ENCODE results near the gene CH25H.

DNA sequence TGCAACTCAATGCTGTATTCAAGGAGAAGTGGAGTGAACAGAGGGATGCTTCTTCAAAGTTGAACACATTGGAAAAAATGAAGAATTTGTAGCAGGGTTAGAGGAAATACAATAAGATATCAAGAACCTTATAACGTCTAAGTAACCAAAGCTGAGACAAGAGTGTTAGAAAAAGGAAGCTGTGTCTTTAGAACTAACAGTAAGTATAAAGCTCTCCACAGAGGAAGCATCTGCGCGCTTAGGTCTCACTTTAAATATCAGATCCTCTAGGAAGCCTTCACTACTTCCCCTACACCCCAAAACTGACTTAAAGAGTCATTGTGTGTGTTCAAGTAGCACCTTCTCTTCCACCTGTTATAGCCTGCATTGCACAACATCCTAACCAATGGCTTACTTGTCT is 43.0 kb downstream of the CH25H start:
- TF ChIP-seq, protein P1, sequence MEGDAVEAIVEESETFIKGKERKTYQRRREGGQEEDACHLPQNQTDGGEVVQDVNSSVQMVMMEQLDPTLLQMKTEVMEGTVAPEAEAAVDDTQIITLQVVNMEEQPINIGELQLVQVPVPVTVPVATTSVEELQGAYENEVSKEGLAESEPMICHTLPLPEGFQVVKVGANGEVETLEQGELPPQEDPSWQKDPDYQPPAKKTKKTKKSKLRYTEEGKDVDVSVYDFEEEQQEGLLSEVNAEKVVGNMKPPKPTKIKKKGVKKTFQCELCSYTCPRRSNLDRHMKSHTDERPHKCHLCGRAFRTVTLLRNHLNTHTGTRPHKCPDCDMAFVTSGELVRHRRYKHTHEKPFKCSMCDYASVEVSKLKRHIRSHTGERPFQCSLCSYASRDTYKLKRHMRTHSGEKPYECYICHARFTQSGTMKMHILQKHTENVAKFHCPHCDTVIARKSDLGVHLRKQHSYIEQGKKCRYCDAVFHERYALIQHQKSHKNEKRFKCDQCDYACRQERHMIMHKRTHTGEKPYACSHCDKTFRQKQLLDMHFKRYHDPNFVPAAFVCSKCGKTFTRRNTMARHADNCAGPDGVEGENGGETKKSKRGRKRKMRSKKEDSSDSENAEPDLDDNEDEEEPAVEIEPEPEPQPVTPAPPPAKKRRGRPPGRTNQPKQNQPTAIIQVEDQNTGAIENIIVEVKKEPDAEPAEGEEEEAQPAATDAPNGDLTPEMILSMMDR (IDR thresholded peaks at IDR 0.05) = no peak
- TF ChIP-seq POLR2A (IDR thresholded peaks at IDR 0.05) = no peak

Data from body of pancreas (tissue), 4 donors.